HCT116 (cell line): ENCODE measurements around the gene ARID5B. TPM values are rescaled to one million over a fixed set of nuclear protein-coding genes. Genes with fewer than 3 reads are reported as not detected.

ENCODE experiments used
- ATAC-seq: fragments of 200-7000 bp; cut with Tn5 transposase; 2 replicates; pipeline ENCODE4 v1.9.1; 2020; ENCODE audit warnings: mild to moderate bottlenecking, moderate library complexity
- BruUV-seq: library from RNA; stranded (reverse); fragments of 400-500 nt; replicated peaks from 2 replicates; lab custom pipeline; 2021; lab: Mats Ljungman, UMichigan
- CTCF ChIA-PET: fragments of 300-600 bp; sonication (Branson Sonifier 250); formaldehyde crosslinking; loops from one replicate; lab custom pipeline; 2021; ENCODE audit warnings: antibody characterized with exemption; lab: Charles Lee
- POLR2A ChIA-PET: fragments of 300-600, 350-600 bp; sonication (Branson Sonifier 250); formaldehyde crosslinking; loops from one replicate; lab custom pipeline; 2021; ENCODE audit warnings: antibody characterized with exemption; lab: Charles Lee
- RAD21 ChIA-PET, 2 experiments: fragments of 300-600 bp; sonication (Branson Sonifier 250); formaldehyde crosslinking; loops; one replicate each; lab custom pipeline; 2023; ENCODE audit warnings: low total read pairs in 2 of 2; ENCODE audit not compliant: uncharacterized antibody in 2 of 2, unreplicated experiment in 2 of 2, low non-redundant PET in 1 of 2; lab: Charles Lee
- DNase-seq: peaks from one replicate; pipeline ENCODE4 v3.0.0-alpha.2; 2010; ENCODE audit warnings: low read depth, low spot score
- H2AFZ ChIP-seq: fragments of 200-600 bp; shearing (Covaris generic), sonication (generic); 2 replicates; pipeline ENCODE4 v1.6.1; 2017; ENCODE audit warnings: low read depth, mixed run types, mixed read lengths, antibody characterized with exemption, low read length; ENCODE audit not compliant: poor library complexity, severe bottlenecking
- H3K27ac ChIP-seq: 2 replicates; pipeline ENCODE4 v1.5.1; 2012; ENCODE audit warnings: low read depth, low read length
- H3K27me3 ChIP-seq: fragments of 200-600 bp; sonication (generic); 2 replicates; pipeline ENCODE4 v1.6.1; 2016; ENCODE audit warnings: mixed run types, low read length, mixed read lengths; ENCODE audit not compliant: insufficient read depth
- H3K36me3 ChIP-seq, 2 experiments: fragments of 200-500 bp in 1 of 2; fragments of 200-600 bp in 1 of 2; sonication (Bioruptor generic) in 1 of 2; sonication (generic) in 1 of 2; 2 replicates each; pipeline versions ENCODE4 v1.5.1 to v1.6.1; 2014 to 2016; ENCODE audit warnings: low read length in 2 of 2, inconsistent platforms in 1 of 2, mixed read lengths in 1 of 2, mixed run types in 1 of 2; ENCODE audit not compliant: insufficient read depth in 2 of 2, control insufficient read depth in 1 of 2
- H3K4me1 ChIP-seq, 2 experiments: fragments of 200-600 bp in 1 of 2; sonication (generic) in 1 of 2; 2 replicates each; pipeline versions ENCODE4 v1.5.1 to v1.6.1; 2012 to 2017; ENCODE audit warnings: low read length in 2 of 2, inconsistent platforms in 1 of 2, mild to moderate bottlenecking in 1 of 2, mixed read lengths in 1 of 2, mixed run types in 1 of 2, moderate library complexity in 1 of 2; ENCODE audit not compliant: insufficient read depth in 2 of 2, control insufficient read depth in 1 of 2
- H3K4me2 ChIP-seq: fragments of 200-600 bp; sonication (generic); 2 replicates; pipeline ENCODE4 v1.6.1; 2017; ENCODE audit warnings: mixed run types, low read length, mixed read lengths
- H3K4me3 ChIP-seq, 2 experiments: fragments of 200-600 bp in 1 of 2; sonication (generic) in 1 of 2; replicated peaks in 1 of 2; 2 replicates each; pipeline ENCODE4 v1.5.1; 2011 to 2016; ENCODE audit warnings: low read length in 2 of 2, control low read depth in 1 of 2, low read depth in 1 of 2, mild to moderate bottlenecking in 1 of 2, mixed read lengths in 1 of 2, mixed run types in 1 of 2
- H3K79me2 ChIP-seq: fragments of 200-600 bp; sonication (generic); 2 replicates; pipeline ENCODE4 v1.6.1; 2017; ENCODE audit warnings: mild to moderate bottlenecking, mixed run types, low read length, moderate library complexity, mixed read lengths; ENCODE audit not compliant: insufficient read depth
- H3K9ac ChIP-seq: fragments of 200-600 bp; sonication (generic); 2 replicates; pipeline ENCODE4 v1.6.1; 2016; ENCODE audit warnings: low read length, mixed read lengths
- H3K9me2 ChIP-seq: fragments of 200-600 bp; sonication (generic), shearing (Covaris generic); 2 replicates; pipeline ENCODE4 v1.6.1; 2017; ENCODE audit warnings: mixed run types, mild to moderate bottlenecking, moderate library complexity; ENCODE audit not compliant: insufficient read depth
- H3K9me3 ChIP-seq, 2 experiments: fragments of 200-500 bp in 1 of 2; fragments of 200-600 bp in 1 of 2; sonication (Bioruptor generic) in 1 of 2; sonication (generic) in 1 of 2; 2 replicates each; pipeline ENCODE4 v1.6.1; 2014 to 2017; ENCODE audit warnings: low read length in 2 of 2, mixed read lengths in 2 of 2, inconsistent platforms in 1 of 2, low read depth in 1 of 2, mild to moderate bottlenecking in 1 of 2, mixed run types in 1 of 2, moderate library complexity in 1 of 2; ENCODE audit not compliant: control insufficient read depth in 1 of 2, insufficient read depth in 1 of 2
- H4K20me1 ChIP-seq: fragments of 200-600 bp; sonication (generic), shearing (Covaris generic); 2 replicates; pipeline ENCODE4 v1.6.1; 2017; ENCODE audit warnings: mixed run types, mild to moderate bottlenecking, moderate library complexity; ENCODE audit not compliant: insufficient read depth
- CBX3 ChIP-seq: IDR thresholded peaks from 2 replicates; pipeline ENCODE4 v1.6.1; 2012; ENCODE audit warnings: low read depth
- CEBPB ChIP-seq: IDR thresholded peaks from 2 replicates; pipeline ENCODE4 v1.6.1; 2012; ENCODE audit warnings: low read depth
- EGR1 ChIP-seq: IDR thresholded peaks from 2 replicates; pipeline ENCODE4 v1.6.1; 2012; ENCODE audit warnings: low read depth
- EZH2 ChIP-seq: fragments of 200-600 bp; sonication (generic); IDR thresholded peaks from 2 replicates; pipeline ENCODE4 v1.6.1; 2017; ENCODE audit warnings: antibody characterized with exemption, mixed run types
- EZH2phosphoT487 ChIP-seq: fragments of 200-600 bp; IDR thresholded peaks from 2 replicates; pipeline ENCODE4 v1.6.1; 2018; ENCODE audit warnings: antibody characterized with exemption, borderline replicate concordance
- POLR2A ChIP-seq: IDR thresholded peaks from 2 replicates; pipeline ENCODE4 v1.7.0; 2011; ENCODE audit warnings: borderline replicate concordance; ENCODE audit not compliant: insufficient read depth, insufficient read length; ENCODE audit errors: extremely low read depth
- RAD21 ChIP-seq: IDR thresholded peaks from 2 replicates; pipeline ENCODE4 v1.6.1; 2012; ENCODE audit warnings: low read depth, mild to moderate bottlenecking
- TCF7L2 ChIP-seq: IDR thresholded peaks from 2 replicates; pipeline ENCODE4 v1.7.0; 2011; ENCODE audit warnings: borderline replicate concordance, inconsistent platforms; ENCODE audit not compliant: insufficient read depth, insufficient read length; ENCODE audit errors: extremely low read depth
- YY1 ChIP-seq: IDR thresholded peaks from 2 replicates; pipeline ENCODE4 v1.6.1; 2011; ENCODE audit warnings: low read length, low read depth, moderate library complexity, mild to moderate bottlenecking; ENCODE audit not compliant: insufficient replicate concordance; ENCODE audit errors: extremely low read depth
- ZFX ChIP-seq: fragments of 450-650 bp; IDR thresholded peaks from 2 replicates; pipeline ENCODE4 v1.6.1; 2017
- intact Hi-C: fragments of 100-400 bp; cut with micrococcal nuclease; formaldehyde crosslinking; loops from 2 replicates; pipeline ENCODE4 v1.10.0; 2022
- total RNA-seq: library from RNA; stranded (reverse); gene quantifications from one replicate; pipeline ENCODE4 v1.2.1, GENCODE V29; 2021; ENCODE audit not compliant: unreplicated experiment
- TF ChIP-seq, protein P1 (sequence below): IDR thresholded peaks from 2 replicates; pipeline ENCODE4 v1.6.1; 2012
- TF ChIP-seq, protein P2 (sequence below): IDR thresholded peaks from 2 replicates; pipeline ENCODE4 v1.6.1; 2012; ENCODE audit warnings: low read depth

ARID5B gene
- total RNA-seq, 1 experiment from 2014 or later = 4.7 TPM

DNA sequence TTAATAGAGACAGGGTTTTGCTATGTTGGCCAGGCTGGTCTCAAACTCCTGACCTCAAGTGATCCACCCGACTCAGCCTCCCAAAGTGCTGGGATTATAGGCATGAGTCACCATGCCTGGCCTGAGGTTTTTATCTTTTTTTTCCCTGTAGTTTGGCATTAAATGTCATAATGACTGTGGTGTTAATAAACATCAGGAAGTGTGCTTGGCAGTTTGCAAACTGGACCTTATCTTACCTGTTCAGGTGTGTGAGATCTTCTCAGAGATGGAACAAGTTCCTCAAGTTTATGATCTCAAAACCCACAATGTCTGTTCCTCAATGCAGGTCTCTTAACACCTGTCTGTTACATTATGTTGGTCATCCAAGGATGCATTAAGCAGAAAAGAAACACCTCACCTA, 80.0 kb downstream of the ARID5B start:
- no peak overlapping the region for H2AFZ ChIP-seq
- RAD21 ChIA-PET = no interaction called here
- CTCF ChIA-PET = no interaction called here
- H3K27me3 ChIP-seq = no peaks in the 10 kb centered on the region
- H3K4me2 ChIP-seq = no peak overlapping the region
- no peaks in the 10 kb centered on the region for H4K20me1 ChIP-seq
- intact Hi-C loops = no loop called here
- POLR2A ChIA-PET = no interaction called here
- no peaks in the 10 kb centered on the region for H3K9me3 ChIP-seq
- no TSS peak for BruUV-seq
- peaks cover 3 to 13% of the 10 kb centered on the region in 2 experiments; a peak in 3 of 4 replicates for H3K4me1 ChIP-seq
- no peak overlapping the region for H3K4me3 ChIP-seq
- H3K9me2 ChIP-seq = no peaks in the 10 kb centered on the region
- H3K9ac ChIP-seq = no peak overlapping the region
- H3K27ac ChIP-seq = no peak overlapping the region
- DNase-seq (no peak), ATAC-seq (peak; percentile 34; the same call in 1 of the 2 replicates)
- H3K36me3 ChIP-seq = no peaks in the 10 kb centered on the region
- TF ChIP-seq RAD21 (no peak), TCF7L2 (no peak), EZH2phosphoT487 (no peak), EGR1 (no peak), ZFX (no peak), CBX3 (no peak)
- TF ChIP-seq, protein P1, sequence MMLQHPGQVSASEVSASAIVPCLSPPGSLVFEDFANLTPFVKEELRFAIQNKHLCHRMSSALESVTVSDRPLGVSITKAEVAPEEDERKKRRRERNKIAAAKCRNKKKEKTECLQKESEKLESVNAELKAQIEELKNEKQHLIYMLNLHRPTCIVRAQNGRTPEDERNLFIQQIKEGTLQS = no peak
- no peaks in the 10 kb centered on the region for H3K79me2 ChIP-seq

DNA sequence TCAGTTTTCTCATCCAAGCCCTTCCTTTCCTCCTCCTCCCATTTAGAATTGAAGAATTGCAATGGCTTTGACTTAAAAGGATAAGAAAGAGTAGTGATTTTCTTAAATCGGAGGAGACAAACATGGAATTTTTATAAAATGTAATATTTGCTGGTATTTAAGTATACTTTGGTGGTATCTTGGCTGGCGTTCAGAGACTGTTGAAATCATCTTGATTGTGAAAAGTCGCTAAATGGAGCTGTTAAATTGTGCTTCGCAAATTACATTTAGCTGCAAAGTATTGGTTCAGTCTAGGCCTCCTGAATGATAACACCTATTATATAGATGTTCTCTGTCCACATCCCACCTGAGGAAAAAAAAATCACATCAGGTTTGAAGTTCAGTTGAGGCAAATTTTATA, 81.8 kb downstream of the ARID5B start:
- no peaks in the 10 kb centered on the region for H3K9me3 ChIP-seq
- ATAC-seq (no peak), DNase-seq (no peak)
- no peak for TF ChIP-seq EGR1
- TF ChIP-seq, protein P1 = no peak
- no peak for TF ChIP-seq CEBPB
- TF ChIP-seq, protein P2, sequence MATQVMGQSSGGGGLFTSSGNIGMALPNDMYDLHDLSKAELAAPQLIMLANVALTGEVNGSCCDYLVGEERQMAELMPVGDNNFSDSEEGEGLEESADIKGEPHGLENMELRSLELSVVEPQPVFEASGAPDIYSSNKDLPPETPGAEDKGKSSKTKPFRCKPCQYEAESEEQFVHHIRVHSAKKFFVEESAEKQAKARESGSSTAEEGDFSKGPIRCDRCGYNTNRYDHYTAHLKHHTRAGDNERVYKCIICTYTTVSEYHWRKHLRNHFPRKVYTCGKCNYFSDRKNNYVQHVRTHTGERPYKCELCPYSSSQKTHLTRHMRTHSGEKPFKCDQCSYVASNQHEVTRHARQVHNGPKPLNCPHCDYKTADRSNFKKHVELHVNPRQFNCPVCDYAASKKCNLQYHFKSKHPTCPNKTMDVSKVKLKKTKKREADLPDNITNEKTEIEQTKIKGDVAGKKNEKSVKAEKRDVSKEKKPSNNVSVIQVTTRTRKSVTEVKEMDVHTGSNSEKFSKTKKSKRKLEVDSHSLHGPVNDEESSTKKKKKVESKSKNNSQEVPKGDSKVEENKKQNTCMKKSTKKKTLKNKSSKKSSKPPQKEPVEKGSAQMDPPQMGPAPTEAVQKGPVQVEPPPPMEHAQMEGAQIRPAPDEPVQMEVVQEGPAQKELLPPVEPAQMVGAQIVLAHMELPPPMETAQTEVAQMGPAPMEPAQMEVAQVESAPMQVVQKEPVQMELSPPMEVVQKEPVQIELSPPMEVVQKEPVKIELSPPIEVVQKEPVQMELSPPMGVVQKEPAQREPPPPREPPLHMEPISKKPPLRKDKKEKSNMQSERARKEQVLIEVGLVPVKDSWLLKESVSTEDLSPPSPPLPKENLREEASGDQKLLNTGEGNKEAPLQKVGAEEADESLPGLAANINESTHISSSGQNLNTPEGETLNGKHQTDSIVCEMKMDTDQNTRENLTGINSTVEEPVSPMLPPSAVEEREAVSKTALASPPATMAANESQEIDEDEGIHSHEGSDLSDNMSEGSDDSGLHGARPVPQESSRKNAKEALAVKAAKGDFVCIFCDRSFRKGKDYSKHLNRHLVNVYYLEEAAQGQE = no peak
- TF ChIP-seq RAD21 = no peak
- no peak for TF ChIP-seq POLR2A
- no peak for TF ChIP-seq CBX3
- TF ChIP-seq YY1 = no peak
- TF ChIP-seq EZH2 = no peak
- H2AFZ ChIP-seq = no peak overlapping the region
- intact Hi-C loops = no loop called here
- H3K4me1 ChIP-seq = peaks cover 3 to 13% of the 10 kb centered on the region in 2 experiments; a peak in 3 of 4 replicates
- POLR2A ChIA-PET = no interaction called here
- no TSS peak for BruUV-seq
- CTCF ChIA-PET = no interaction called here
- no peaks in the 10 kb centered on the region for H3K27me3 ChIP-seq
- RAD21 ChIA-PET = no interaction called here
- H3K36me3 ChIP-seq = no peaks in the 10 kb centered on the region
- no peak overlapping the region for H3K4me3 ChIP-seq
- H4K20me1 ChIP-seq = no peaks in the 10 kb centered on the region
- no peak overlapping the region for H3K4me2 ChIP-seq
- no peaks in the 10 kb centered on the region for H3K79me2 ChIP-seq
- H3K9me2 ChIP-seq = no peaks in the 10 kb centered on the region
- H3K9ac ChIP-seq = no peak overlapping the region
- H3K27ac ChIP-seq = no peak overlapping the region
